ENCODE results near the gene RANBP17.

- TF ChIP-seq EZH2phosphoT487 (IDR thresholded peaks at IDR 0.05) (no peak), CTCF (IDR thresholded peaks at IDR 0.05) (no peak)
These were observed 24.0 kb downstream of the RANBP17 start for GRCh38 chr5:170885809-170886208.
